Measurements from ENCODE around the gene ANKRD12.
"Not testable (repeated sequence)": the region's sequence is repeated elsewhere in the genome, so short reads cannot be mapped to it uniquely, and the experiment has no call there.

ANKRD12 gene

DNA sequence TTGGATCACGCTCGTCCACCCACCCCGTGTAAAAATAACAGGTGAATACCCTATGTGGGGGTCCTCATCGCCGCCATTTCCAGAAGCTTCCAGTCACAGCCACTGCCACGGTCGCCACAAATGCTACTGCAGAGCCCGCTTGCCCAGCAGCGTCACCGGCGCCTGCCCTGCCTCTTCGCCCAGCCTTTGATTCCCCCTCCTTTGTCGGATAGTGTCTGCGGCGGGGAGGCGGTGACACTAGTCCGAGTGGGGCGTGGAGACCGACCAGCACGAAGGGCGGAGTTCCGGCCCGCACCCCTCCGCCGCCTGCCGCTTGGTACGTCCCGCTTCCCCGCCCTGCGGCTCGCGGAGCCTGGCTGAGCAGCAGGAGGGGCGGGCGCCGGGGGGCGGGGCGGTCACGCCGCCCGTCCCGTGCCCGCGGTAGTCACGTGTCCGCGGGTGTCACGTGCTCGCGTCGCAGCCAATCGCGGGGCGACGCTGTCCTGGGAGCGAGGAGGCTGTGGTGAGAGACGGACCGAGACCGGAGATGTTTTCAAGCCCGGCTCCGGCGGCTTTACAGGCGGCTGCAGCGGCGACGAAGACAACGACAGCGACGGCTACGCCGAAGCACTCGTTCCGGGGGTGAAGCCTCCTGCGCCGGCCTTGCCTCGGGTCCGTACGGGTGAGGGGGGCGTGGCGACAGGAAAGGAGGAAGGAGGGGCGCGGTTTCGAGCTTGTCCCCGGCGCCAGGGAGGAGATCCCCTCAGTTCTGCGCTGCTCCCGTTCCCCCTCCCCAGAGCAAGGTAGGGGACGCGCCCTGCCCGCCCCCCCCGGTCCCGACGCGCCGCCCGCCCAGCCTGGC is at the start of gene ANKRD12:
Gene ANKRD12 (plus strand): TSS at position 467 of the 841 bp plus-strand sequence. CDS start 45,652 bp downstream, outside the sequence.
- DNase-seq, result peak; percentile 88 to 96 (median 91)

DNA sequence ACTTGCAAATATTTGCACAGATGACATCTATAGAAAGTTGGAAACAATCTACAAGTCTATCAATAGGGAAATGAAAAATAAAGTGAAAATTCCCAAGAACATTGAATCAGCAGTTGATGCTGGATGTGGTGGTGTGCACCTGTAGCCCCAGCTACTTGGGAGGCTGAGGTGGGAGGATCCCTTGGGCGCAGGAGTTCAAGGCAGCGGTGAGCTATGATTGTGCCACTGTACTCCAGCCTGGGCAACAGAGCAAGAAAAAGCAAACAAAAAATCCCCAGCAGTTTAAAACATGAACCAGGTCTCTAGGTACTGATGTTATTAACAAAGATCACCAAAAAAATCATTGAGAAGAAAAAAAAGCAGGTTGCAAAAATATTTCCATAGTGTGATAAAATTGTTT is 49.4 kb upstream of the ANKRD12 start:
- DNase-seq, result no peak

DNA sequence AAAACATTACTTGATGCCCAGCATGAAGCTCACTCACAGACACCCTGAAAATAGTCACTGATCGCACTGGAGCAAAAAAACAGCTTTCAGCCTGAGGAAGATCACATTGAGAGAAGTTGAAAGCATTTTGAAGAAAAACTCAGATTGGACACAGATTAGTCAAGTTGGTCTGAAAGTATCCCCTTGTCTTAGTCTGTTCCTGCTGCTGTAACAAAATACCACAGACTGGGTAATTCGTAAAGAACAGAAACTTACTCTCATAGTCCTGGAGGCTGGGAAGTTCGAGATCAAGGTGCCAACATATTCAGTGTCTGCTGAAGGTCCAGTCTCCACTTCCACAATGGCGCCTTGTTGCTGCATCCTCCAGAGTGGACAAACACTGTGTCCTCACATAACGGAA is 48.3 kb upstream of the ANKRD12 start:
- DNase-seq, result no peak

DNA sequence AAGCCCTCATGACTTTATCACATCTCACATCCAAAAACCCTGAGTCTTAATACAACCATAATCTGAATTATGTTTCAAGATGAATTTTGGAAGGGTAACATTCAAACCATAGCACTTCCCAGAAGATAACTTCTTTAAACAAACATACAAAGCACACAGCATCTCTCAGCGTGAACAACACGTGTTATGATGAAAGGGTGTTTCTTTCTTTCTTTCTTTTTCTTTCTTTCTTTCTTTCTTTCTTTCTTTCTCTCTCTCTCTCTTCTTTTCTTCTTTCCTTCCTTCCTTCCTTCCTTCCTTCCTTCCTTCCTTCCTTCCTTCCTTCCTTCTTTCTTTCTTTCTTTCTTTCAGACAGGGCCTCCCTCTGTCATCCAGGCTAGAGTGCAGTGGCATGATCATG is 47.9 kb upstream of the ANKRD12 start:
- DNase-seq, result not testable (repeated sequence)

DNA sequence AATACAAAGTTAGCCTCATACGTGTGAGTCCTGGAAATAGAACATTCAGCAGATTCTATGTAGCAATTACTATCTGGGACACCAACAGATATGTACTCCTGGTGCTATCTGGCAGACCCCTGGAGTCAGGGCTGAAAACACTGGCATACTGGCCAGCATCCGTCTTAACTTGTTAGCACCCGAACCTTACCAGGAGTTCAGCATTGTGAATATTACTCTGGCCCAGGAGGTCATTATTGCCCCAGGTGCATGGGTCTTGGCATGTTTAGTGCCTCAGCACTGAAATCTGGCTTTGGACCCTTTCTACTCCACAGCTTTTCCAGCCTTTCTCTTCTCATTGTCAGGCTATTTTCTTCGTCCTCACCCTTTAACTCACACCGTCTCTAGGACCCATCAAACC is 46.0 kb upstream of the ANKRD12 start:
- DNase-seq, result no peak

DNA sequence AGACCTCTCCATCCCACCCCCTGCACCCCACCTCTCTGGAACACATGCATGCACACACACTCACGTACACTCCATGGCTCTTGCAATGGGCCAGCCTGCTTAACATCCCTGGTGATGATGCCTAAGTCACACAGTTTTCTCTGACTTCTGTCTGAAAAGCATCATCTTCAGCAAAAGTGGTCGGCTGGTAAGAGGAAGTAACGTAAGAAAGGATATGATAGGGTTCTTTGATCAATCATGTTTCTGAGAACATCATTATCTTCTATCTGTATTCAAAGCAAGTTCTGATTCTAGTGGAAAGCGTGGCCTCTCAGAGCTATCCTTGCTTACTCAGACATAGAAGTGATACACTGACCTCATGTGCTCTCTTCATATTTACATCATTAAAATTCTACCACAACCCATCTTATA is 45.5 kb upstream of the ANKRD12 start:
- no peak for DNase-seq

DNA sequence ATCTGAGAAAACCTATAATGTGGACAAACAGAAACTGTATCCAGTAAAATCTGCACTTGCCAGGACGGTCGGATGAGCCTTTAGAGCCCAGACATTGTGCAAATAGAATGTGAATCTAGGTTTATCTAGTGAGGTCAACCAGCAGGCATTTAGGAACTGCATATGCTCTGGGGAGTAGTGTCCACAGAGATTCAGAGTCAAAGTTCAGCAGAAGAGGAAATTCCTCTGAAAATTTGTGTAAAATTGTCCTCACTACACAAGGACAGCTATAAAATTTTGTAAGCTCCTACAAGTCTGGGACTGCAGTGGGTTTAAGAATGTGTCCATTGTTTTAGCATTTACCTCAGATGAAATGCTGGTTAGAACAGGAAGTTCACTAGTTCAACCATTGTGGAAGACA is 43.9 kb upstream of the ANKRD12 start:
- no peak for DNase-seq

DNA sequence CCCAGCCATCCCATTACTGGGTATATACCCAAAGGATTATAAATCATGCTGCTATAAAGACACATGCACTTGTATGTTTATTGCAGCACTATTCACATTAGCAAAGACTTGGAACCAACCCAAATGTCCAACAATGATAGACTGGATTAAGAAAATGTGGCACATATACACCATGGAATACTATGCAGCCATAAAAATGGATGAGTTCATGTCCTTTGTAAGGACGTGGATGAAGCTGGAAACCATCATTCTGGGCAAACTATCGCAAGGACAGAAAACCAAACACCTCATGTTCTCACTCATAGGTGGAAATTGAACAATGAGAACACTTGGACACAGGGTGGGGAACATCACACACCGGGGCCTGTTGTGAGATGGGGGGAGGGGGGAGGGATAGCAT is 43.5 kb upstream of the ANKRD12 start:
- not testable (repeated sequence) for DNase-seq

DNA sequence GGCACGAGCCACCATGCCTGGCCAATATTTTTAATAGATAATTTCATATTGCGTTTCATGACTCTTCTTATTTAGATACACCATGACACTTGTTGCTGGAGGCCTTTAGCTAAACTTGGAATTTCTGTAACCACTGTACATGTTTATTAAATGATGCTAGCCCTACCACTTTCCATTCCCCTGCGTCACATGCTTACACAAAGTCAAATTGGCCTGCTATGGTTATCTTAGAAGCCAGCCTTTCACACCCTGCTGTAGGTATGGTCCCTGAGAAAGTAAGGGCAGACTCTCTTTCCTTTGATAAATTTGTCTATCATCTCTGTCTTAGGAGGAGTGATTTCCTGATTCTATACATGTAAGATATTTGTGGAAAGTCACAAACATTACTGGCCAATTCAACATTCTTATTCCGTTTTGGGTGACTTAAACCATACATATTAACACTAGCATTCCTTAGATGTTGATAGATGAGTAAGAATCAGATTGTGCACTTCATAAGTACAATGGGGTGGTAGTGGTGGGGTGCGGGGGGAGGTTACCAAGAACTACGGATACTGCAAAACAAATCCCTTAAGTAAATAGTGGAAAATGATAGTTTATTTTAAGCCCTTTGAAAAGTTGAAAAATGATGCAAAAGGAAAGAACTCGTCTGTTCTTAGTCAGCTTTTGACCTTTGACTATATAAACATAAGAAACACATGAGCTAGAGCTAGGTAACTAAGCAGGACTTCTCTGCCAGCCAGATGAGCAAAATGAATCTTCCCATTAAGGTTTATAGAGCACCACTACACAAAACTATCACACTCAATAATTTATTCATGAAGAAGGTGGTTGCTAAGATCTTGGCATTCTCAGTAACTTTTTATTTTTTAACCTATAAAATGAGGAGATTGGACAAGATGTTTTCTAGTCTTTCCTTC is 42.0 kb upstream of the ANKRD12 start:
- DNase-seq, result no peak

DNA sequence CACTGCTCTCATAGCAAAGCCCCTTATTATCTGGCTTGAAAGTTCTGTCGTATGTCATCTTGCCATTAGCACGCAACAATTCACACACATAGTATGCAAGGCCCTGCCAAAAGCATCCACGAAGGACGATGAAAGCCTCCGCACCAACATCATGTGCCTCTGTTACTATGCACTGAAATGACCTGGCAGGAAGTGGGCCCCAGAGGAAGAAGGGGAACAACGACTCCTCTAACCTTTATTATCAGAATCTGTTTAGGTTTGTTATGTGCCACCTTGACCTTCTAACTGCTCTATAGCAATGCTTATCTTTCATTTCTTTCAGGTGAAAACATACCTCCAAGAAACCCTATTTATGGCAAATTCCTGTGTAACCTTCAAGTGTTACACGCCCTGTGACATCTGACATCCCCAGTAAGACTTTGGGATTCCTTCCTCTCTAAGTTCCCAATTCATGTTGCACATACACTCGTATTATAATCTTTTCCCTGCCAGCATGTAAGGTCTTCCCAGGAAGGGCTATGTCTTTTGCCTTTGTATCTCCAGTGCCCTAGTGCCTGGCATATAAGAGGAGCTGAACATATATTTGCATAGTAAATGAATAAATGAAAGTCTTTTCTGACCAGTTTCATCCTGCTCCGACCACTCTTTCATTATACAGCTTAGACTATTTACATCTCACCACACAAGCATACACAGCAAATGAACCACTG is 41.1 kb upstream of the ANKRD12 start:
- peak in 3 of 4 experiments; percentile 2 to 23 (median 20) for DNase-seq

DNA sequence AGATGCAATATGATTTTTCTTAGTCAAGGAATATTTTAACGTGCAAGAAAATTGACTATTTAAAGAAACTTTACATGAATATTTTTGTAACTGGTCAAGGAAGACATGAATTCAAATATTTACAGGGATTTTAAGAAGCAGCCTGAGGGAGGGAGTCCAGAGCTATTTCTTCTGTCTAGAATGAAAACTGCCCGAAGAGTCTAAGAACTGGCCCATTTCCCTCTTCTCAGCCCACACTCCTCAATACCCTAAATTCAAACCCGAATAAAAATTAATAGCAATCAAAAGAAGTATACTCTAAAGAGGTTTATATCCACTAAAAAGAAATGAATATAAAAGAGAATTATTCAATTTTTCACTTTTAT is 40.6 kb upstream of the ANKRD12 start:
- no peak for DNase-seq

DNA sequence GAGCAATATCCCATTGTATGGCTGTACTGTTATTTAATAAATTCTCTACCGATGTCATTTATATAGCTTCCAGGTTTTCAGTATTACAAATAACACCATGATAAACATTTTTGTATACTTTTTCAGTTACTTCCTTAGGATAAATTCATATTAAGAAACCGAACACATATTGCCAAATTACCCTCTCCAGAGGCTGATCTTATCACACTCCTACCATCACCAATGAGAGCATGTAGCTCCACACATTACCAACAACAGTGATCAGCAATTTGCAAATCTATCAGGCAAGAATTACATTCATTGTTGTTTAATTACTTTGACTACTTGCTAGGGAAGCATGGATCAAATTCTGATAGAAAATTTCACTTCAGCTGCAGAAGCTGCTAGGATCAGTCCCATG is 39.9 kb upstream of the ANKRD12 start:
- DNase-seq, result no peak

DNA sequence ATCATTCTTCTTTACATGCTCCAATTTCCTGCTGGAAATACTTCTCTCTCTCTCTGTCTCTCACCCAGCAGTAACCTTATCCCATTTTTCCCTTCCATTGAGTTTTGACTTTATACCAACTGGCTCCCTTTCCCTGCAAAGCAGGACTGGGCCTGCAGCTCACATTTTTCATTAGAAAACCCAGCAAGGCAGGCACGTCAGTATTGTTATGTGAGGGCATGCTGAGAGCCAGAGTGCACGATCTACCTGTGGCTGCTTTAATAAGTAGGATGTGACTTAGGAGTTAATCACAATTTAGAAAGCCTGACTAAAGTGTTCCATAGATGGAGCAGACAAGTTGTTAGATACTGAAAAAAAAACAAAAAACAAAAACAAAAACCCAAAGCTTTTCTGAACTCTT is 39.2 kb upstream of the ANKRD12 start:
- no peak for DNase-seq

DNA sequence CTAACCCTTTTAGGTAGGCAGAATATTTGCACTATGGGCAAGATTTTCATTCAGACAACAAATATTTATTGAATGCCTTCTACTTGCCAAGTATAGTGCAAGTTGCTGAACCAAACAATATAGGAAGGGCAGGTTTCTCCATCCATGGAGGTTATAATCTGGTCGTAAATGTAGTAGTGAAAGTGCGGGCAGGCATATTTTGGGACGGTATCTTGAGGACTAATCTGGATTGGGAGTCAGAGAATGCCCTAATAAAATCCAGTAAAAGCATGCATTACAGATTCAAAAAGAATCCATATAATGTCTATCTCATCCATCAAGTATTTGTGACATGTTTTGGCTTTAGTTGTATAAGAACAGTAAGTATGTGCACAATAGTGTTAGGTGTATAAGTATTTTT is 35.8 kb upstream of the ANKRD12 start:
- no peak for DNase-seq

DNA sequence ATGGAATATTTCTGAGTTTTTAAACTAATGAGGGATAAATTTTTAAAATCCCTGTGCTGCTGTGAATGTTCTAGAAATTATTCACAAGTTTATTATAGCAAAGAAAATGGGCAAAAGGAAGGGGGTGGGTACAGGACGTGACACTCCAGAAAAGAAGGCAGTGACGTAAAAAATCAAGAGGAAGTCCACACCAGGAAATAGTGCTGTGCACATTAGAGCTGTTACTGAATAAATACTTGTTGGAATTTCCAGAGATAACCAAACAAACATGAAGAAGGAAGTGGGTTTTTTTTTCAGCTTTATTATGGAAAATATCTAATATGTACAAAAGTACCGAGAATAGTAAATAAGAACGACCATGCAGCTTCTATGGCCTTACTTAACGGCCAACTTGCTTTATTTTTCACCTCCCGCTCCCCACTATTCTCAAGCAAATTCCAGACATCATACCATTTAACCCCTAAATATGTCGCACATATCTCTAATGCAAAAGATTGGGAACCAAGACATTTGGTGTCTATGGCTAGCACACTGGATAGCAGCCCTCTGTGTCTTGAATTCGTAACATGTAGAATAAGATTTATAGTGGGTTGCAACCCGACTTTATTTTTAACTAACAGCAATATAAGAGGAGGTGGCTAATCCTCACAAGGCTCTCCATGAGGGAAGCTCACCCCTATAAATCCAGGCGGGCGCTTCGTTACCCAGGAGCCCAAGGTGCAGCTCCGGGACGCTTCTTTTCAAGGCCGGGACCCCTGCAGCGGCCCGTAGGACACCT is 34.7 kb upstream of the ANKRD12 start:
- DNase-seq, result no peak

DNA sequence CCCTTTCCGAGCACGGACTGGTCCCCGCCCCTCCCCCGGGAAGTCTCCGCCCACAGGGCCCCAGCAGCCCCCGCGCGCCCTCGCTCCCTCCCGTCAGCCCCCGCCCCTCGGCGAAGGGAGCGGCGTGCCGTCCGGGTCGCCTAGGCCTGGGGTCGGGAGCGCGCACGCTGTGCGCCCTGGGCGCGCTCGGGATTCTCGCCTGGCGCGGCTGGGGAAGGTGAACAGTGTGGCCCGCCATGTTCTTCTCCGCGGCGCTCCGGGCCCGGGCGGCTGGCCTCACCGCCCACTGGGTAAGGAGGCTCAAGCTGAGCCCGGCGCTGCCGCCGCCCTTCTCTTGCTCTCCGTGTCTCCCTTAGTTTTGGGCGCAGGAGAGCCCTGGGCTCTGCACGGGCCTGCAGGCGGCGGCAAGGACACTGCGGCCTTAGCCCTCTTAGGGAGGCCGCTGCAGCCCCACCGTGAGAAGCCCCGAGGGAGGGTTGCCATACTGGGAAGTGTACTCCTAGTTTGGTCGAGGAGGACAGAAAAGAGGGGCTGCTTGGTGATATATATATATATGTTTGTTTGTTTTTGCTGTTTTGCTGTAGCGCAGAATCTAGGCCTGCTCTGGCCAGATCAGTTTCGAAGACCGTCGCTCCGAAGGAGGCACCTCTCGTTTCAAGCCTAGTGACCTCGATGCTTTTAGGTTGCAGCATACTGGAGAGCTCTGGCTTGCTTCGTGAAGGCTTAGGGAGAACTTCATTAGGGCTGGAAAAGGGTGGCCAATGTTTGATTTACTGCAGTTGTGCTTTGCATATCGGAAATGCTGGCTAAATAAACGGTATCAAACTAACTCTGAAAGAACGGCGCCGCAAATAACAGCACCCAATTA is 33.8 kb upstream of the ANKRD12 start, which contains the start of gene NDUFV2:
Gene NDUFV2 (plus strand): TSS at position 192 of the 868 bp plus-strand sequence. CDS start 45 bp downstream, at position 237.
- DNase-seq, result peak; percentile 93 to 99 (median 97)

DNA sequence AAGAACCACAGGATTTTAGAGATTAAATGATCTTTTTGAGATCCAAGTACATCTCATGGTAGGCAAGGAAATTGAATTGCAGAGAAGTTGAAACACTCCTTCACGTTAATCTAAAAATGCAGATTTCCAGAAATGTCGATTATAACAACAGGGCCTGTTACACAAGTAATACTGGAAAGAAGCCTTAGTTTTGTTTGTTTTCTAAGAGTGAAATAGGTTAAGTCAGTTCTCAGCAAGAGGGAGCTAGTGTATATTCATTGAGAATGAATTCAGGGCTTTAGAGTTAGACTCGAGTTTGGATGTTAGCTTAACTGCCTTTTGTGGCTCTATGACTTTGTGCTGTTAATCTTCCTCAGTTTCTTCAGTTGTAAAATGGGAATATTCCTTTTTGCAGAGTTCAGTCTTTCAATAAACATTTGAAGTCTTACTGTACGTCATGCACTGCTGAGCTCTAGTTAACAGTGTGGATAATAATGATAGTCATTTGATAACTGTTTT is 33.2 kb upstream of the ANKRD12 start:
- no peak for DNase-seq

DNA sequence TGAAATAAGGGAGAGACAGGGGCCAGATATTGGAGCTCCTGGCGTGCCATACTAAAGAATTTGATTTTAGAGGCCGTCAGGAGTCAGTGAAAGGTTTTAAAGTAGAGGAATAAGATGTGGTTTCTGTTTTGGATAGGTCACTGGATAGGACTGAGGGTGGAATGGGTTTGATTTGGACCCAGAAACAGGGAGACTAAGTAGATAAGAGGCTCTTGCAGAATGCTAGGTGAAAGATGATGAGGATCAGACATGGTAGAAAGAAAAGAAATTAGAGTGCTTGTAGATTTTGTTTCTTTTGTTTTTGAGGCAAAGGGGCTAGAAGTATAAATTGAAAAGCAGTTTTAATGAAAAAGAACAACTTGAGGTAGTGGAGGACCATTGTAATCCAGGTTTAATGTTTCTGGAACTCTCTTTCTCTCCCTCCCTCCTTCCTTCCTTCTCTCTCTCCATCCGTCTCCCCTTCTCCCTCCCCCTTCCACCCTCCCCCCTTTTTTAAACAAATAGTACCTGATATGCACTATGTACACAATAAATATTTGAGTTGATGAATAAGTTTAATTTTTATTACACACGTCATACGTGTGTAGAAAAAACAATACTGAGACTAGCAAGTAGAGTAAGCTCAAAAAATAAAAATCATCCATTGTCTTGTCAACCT is 32.2 kb upstream of the ANKRD12 start:
- DNase-seq, result no peak

DNA sequence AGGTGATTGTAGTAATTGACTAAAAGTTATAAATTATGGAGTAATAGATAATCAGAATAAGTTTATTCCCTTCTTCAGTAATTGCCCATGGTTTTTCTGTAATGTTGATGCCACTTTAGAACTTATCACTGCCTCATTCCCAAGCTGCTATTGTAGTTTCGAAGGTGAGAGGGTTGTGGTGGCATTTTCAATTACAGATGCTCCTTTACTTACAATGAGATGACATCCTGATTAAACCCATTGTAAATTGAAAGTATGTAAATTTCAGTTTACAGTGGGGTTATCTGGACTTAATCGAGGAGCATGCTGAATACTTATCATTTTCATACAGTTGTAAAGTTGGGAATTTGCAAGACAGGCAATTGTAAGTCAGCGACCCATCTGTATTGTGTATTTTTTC is 31.2 kb upstream of the ANKRD12 start:
- no peak for DNase-seq

DNA sequence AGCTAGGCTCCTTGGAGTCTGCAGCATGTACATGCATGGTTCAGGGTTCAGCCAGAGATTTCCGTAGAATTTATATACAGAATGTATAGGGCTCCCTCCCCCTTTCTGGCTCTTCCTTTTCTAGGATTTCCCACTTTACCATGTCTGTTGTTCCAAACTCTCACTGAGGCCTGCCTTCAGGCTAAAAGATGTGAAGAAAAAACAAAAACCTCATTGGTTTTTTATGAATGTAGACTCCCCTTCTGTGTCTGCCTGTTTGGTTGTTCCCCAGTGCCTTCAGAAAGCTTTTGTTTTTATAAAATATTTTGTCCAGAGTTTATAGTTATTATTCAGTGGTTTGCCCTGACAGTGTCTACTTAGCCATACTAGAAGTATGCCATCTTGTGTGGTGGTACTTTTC is 30.5 kb upstream of the ANKRD12 start:
- DNase-seq, result no peak

All from activated naive CD4-positive, alpha-beta T cell (primary cell).